ENCODE measurements around the gene CAB39. TPM values are rescaled to one million over a fixed set of nuclear protein-coding genes. Genes with fewer than 3 reads are reported as not detected.

Gene CAB39
- total and polyA plus RNA-seq, 2 of the 8 experiments (the other 6 are each of a cell fraction or from before 2014, with no cell fraction given), result 16.4 to 50.5 TPM

- FAIRE-seq, result peak; percentile 57
- no peak for TF ChIP-seq RBBP5 (IDR thresholded peaks at IDR 0.05; ENCODE audit: borderline replicate concordance, low read depth, low read length)
- TF ChIP-seq TBP (IDR thresholded peaks at IDR 0.05; ENCODE audit: low read depth, low read length), result 0 out of 2 replicates have a peak, but pooled peaks have one; percentile 24
- TF ChIP-seq SRF (IDR thresholded peaks at IDR 0.05; ENCODE audit: low read depth, low read length), result peak; percentile 88
These were observed 72.2 kb downstream of the CAB39 start for GRCh38 chr2:230784795-230785194.

More at GRCh38 chr2:230784795-230785194, 72.2 kb downstream of the CAB39 start:
- Histone ChIP-seq H4K20me1 (replicated peaks in 1 of 2; ENCODE audit: control insufficient read depth in 1 of 2, insufficient read depth in 2 of 2, low read length in 2 of 2) (peaks cover 0 to 1% of the 10 kb centered on the region in 2 experiments), H3K79me1 (ENCODE audit: low read depth, low read length) (peaks cover 6% of the 10 kb centered on the region; the same call in 1 of the 2 replicates), H3K4ac (replicated peaks; ENCODE audit: insufficient read length, low read depth, low read length) (no peak overlapping the region), H2BK15ac (ENCODE audit: low read length) (no peak overlapping the region), H3K4me2 (ENCODE audit: insufficient read depth in 1 of 2, low read depth in 2 of 2, low read length in 2 of 2) (no peak overlapping the region), H4K8ac (ENCODE audit: extremely low read depth, insufficient read depth, low read length) (no peak overlapping the region), H2BK20ac (ENCODE audit: low read length) (no peak overlapping the region), H3K4me1 (replicated peaks in 1 of 4; ENCODE audit: control insufficient read depth in 3 of 4, insufficient read depth in 4 of 4, low read length in 3 of 4) (peaks cover 0 to 4% (median under 1%) of the 10 kb centered on the region in 4 experiments; a peak in 4 of 7 replicates), H4K5ac (ENCODE audit: insufficient read length, low read depth, low read length) (no peak overlapping the region), H2AFZ (ENCODE audit: low read length) (no peak overlapping the region), H3K27ac (ENCODE audit: low read depth, low read length) (0 out of 2 replicates have a peak overlapping the region, but pooled peaks have one; percentile 27), H4K91ac (replicated peaks; ENCODE audit: insufficient read length, low read length) (no peak overlapping the region), H2AK5ac (ENCODE audit: low read depth, low read length) (no peak overlapping the region), H2BK5ac (ENCODE audit: low read depth, low read length) (0 out of 2 replicates have a peak overlapping the region, but pooled peaks have one; percentile 76), H3K27me3 (replicated peaks in 1 of 4; ENCODE audit: control insufficient read depth in 3 of 4, extremely low read depth in 1 of 4, insufficient read depth in 3 of 4, low read length in 3 of 4) (no peaks in the 10 kb centered on the region), H3K9ac (replicated peaks in 1 of 4; ENCODE audit: extremely low read depth in 1 of 4, low read depth in 3 of 4, low read length in 3 of 4) (no peak overlapping the region), H3K14ac (ENCODE audit: insufficient read length) (no peak overlapping the region), H3K18ac (ENCODE audit: extremely low read depth, low read length) (no peak overlapping the region), H3K79me2 (ENCODE audit: control insufficient read depth in 1 of 2, insufficient read depth in 2 of 2, low read length in 2 of 2) (peaks cover 0 to 55% of the 10 kb centered on the region in 2 experiments; a peak in 2 of 4 replicates), H3K23ac (ENCODE audit: insufficient read length) (no peak overlapping the region), H3K4me3 (ENCODE audit: extremely low read depth in 1 of 4, insufficient read depth in 2 of 4, low read depth in 3 of 4, low read length in 4 of 4) (no peak overlapping the region), H3K36me3 (ENCODE audit: control insufficient read depth in 2 of 4, insufficient read depth in 4 of 4, low read length in 3 of 4) (peaks cover 0 to 7% (median 3%) of the 10 kb centered on the region in 4 experiments; a peak in 3 of 8 replicates), H3K9me3 (ENCODE audit: insufficient read depth in 2 of 2, low read depth in 1 of 2, low read length in 1 of 2) (peaks cover 3 to 7% of the 10 kb centered on the region in 2 experiments; a peak in 2 of 4 replicates), H3K23me2 (ENCODE audit: low read depth, low read length) (no peaks in the 10 kb centered on the region), H2BK12ac (ENCODE audit: low read depth, low read length) (no peak overlapping the region), H3K56ac (replicated peaks; ENCODE audit: insufficient read length, low read depth, low read length) (no peak overlapping the region), H2BK120ac (replicated peaks; ENCODE audit: low read depth, low read length) (no peak overlapping the region)
- ChIA-PET POLR2A (ENCODE audit: partially characterized antibody) (no interaction called here), CTCF (ENCODE audit: partially characterized antibody) (interaction anchor here (2.4 kb wide), 1 partner anchor 14 kb away, joined by 9 read pairs; no protein-coding TSS in a partner anchor)
- 89% methylated on average over 4 of the region's 4 CpGs; no CpG with 5 or more reads in 1 of the 2 experiments for WGBS, 2 experiments (ENCODE audit: extremely low coverage in 1 of 2, insufficient coverage in 1 of 2, insufficient read length in 1 of 2, insufficient replicate concordance in 2 of 2, low coverage in 1 of 2, low lambda C conversion rate in 2 of 2, missing lambda C conversion rate in 1 of 2)
- DNase-seq (ENCODE audit: low read depth in 1 of 2, low spot score in 2 of 2), result peak in 1 of 2 experiments; percentile 5

Data from H1 (cell line).